OCI-LY7 (cell line): ENCODE results near the gene METTL17. TPM values are rescaled to one million over a fixed set of nuclear protein-coding genes. Genes with fewer than 3 reads are reported as not detected.

Source experiments
- BruUV-seq: library from RNA; stranded (reverse); fragments of 400-500 nt; replicated peaks from 2 replicates; lab custom pipeline; 2021; lab: Mats Ljungman, UMichigan
- CTCF ChIA-PET: fragments of 300-600 bp; sonication (Branson Sonifier 250); formaldehyde crosslinking; loops from one replicate; lab custom pipeline; 2022; ENCODE audit warnings: antibody characterized with exemption; ENCODE audit not compliant: unreplicated experiment; lab: Charles Lee
- POLR2A ChIA-PET: fragments of 300-600 bp; sonication (Branson Sonifier 250); formaldehyde crosslinking; loops from one replicate; lab custom pipeline; 2022; ENCODE audit warnings: antibody characterized with exemption; lab: Charles Lee
- DNase-seq: peaks from one replicate; pipeline ENCODE4 v3.0.0-alpha.2; 2015; ENCODE audit warnings: low spot score
- H2AFZ ChIP-seq: fragments of 200-600 bp; sonication (generic), shearing (Covaris generic); 2 replicates; pipeline ENCODE4 v1.6.1; 2014; ENCODE audit warnings: mild to moderate bottlenecking, antibody characterized with exemption, low read length, moderate library complexity
- H3K27ac ChIP-seq: fragments of 200-600 bp; sonication (generic); 2 replicates; pipeline ENCODE4 v1.5.1; 2014; ENCODE audit warnings: mixed run types, low read depth, mild to moderate bottlenecking, moderate library complexity, low read length, inconsistent platforms; ENCODE audit not compliant: poor library complexity, severe bottlenecking
- H3K36me3 ChIP-seq: fragments of 200-600 bp; sonication (generic); 2 replicates; pipeline ENCODE4 v1.6.1; 2014; ENCODE audit warnings: mild to moderate bottlenecking, antibody characterized with exemption, low read length, moderate library complexity, mixed read lengths; ENCODE audit not compliant: insufficient read depth
- H3K4me1 ChIP-seq: fragments of 200-600 bp; sonication (generic); 2 replicates; pipeline ENCODE4 v1.5.1; 2014; ENCODE audit warnings: mild to moderate bottlenecking, low read length; ENCODE audit not compliant: insufficient read depth, poor library complexity, severe bottlenecking
- H3K4me2 ChIP-seq: fragments of 200-600 bp; sonication (generic); 2 replicates; pipeline ENCODE4 v1.6.1; 2014; ENCODE audit warnings: mild to moderate bottlenecking, low read length
- H3K4me3 ChIP-seq: fragments of 200-600 bp; sonication (generic); 2 replicates; pipeline ENCODE4 v1.5.1; 2014; ENCODE audit warnings: mild to moderate bottlenecking, low read depth, low read length; ENCODE audit not compliant: poor library complexity, severe bottlenecking
- H3K79me2 ChIP-seq: fragments of 200-600 bp; sonication (generic); 2 replicates; pipeline ENCODE4 v1.6.1; 2016; ENCODE audit warnings: low read depth, mild to moderate bottlenecking, low read length, moderate library complexity, mixed read lengths; ENCODE audit not compliant: insufficient read depth
- H3K9me2 ChIP-seq: fragments of 200-600 bp; sonication (generic); 2 replicates; pipeline ENCODE4 v1.6.1; 2016; ENCODE audit warnings: mild to moderate bottlenecking, low read length, mixed read lengths; ENCODE audit not compliant: insufficient read depth
- H3K9me3 ChIP-seq: fragments of 200-600 bp; sonication (generic); 2 replicates; pipeline ENCODE4 v1.6.1; 2014; ENCODE audit warnings: mild to moderate bottlenecking, mixed run types, low read length, mixed read lengths
- H4K20me1 ChIP-seq: fragments of 200-600 bp; sonication (generic); 2 replicates; pipeline ENCODE4 v1.6.1; 2014; ENCODE audit warnings: mild to moderate bottlenecking, antibody characterized with exemption, low read length, moderate library complexity, mixed read lengths; ENCODE audit not compliant: insufficient read depth
- EZH2phosphoT487 ChIP-seq: fragments of 200-600 bp; sonication (generic); IDR thresholded peaks from 2 replicates; pipeline ENCODE4 v1.6.1; 2018; ENCODE audit warnings: low read depth, borderline replicate concordance, mild to moderate bottlenecking, mixed run types, antibody characterized with exemption, low read length, moderate library complexity, mixed read lengths
- intact Hi-C: fragments of 100-400 bp; cut with micrococcal nuclease; formaldehyde crosslinking; loops from one replicate; pipeline ENCODE4 v1.10.0; 2022; ENCODE audit not compliant: unreplicated experiment
- microRNA-seq: library from miRNA; unstranded; fragments of <30 nt; microRNA quantifications from one replicate; pipeline ENCODE4 v1.2.0, GENCODE V29; 2022; ENCODE audit warnings: borderline replicate concordance
- small RNA-seq: library from RNA; depleted of rRNA; stranded (forward); fragments of <200 nt; gene quantifications from one replicate; pipeline ENCODE3, GENCODE V24; 2014
- total RNA-seq, 2 experiments: library from RNA; depleted of rRNA in 1 of 2; stranded (reverse); fragments of >200 nt in 1 of 2; shearing (Covaris generic) in 1 of 2; gene quantifications; 2 replicates each; pipeline ENCODE4 v1.2.3, GENCODE V29; 2014 to 2022
- TF ChIP-seq, protein P1 (sequence below): fragments of 200-600 bp; sonication (generic); conservative IDR thresholded peaks from 2 replicates; pipeline ENCODE4 v1.5.1; 2014; ENCODE audit warnings: mild to moderate bottlenecking, antibody characterized with exemption, low read length, moderate library complexity, mixed read lengths

The METTL17 gene
- total RNA-seq, 2 experiments from 2014 or later = 92.0 to 117 TPM

- Histone ChIP-seq H3K4me2 (no peak overlapping the region), H2AFZ (no peak overlapping the region), H3K9me3 (no peaks in the 10 kb centered on the region), H3K9me2 (no peaks in the 10 kb centered on the region), H3K36me3 (no peaks in the 10 kb centered on the region), H3K4me1 (no peaks in the 10 kb centered on the region), H4K20me1 (no peaks in the 10 kb centered on the region), H3K4me3 (no peak overlapping the region), H3K27ac (no peak overlapping the region), H3K79me2 (no peaks in the 10 kb centered on the region)
- intact Hi-C loops = no loop called here
- TF ChIP-seq, protein P1, sequence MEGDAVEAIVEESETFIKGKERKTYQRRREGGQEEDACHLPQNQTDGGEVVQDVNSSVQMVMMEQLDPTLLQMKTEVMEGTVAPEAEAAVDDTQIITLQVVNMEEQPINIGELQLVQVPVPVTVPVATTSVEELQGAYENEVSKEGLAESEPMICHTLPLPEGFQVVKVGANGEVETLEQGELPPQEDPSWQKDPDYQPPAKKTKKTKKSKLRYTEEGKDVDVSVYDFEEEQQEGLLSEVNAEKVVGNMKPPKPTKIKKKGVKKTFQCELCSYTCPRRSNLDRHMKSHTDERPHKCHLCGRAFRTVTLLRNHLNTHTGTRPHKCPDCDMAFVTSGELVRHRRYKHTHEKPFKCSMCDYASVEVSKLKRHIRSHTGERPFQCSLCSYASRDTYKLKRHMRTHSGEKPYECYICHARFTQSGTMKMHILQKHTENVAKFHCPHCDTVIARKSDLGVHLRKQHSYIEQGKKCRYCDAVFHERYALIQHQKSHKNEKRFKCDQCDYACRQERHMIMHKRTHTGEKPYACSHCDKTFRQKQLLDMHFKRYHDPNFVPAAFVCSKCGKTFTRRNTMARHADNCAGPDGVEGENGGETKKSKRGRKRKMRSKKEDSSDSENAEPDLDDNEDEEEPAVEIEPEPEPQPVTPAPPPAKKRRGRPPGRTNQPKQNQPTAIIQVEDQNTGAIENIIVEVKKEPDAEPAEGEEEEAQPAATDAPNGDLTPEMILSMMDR = no peak
- TF ChIP-seq EZH2phosphoT487 = no peak
- no TSS peak for BruUV-seq
- ChIA-PET POLR2A (interaction anchor here (0.5 to 0.8 kb wide), 4 partner anchors 12 to 177 kb away, joined by 4 to 7 read pairs (median 5); no protein-coding TSS in a partner anchor), CTCF (no interaction called here)
- DNase-seq = no peak
Measured at GRCh38 chr14:21043387-21043973, 53.7 kb downstream of the METTL17 start.

GRCh38 chr14:21043974-21044618 lies 54.3 kb downstream of the METTL17 start:
- no peak overlapping the region for H3K4me3 ChIP-seq
- no peak overlapping the region for H2AFZ ChIP-seq
- H3K36me3 ChIP-seq = no peaks in the 10 kb centered on the region
- ChIA-PET CTCF (no interaction called here), POLR2A (interaction anchor here (0.5 to 0.8 kb wide), 3 partner anchors 66 to 177 kb away, joined by 4 to 7 read pairs (median 6); no protein-coding TSS in a partner anchor)
- H3K4me2 ChIP-seq = no peak overlapping the region
- H3K4me1 ChIP-seq = no peaks in the 10 kb centered on the region
- TF ChIP-seq EZH2phosphoT487 = no peak
- TF ChIP-seq, protein P1 = no peak
- no peak for DNase-seq
- no peaks in the 10 kb centered on the region for H3K79me2 ChIP-seq
- intact Hi-C loops = no loop called here
- H3K9me3 ChIP-seq = no peaks in the 10 kb centered on the region
- H4K20me1 ChIP-seq = no peaks in the 10 kb centered on the region
- no peaks in the 10 kb centered on the region for H3K9me2 ChIP-seq
- H3K27ac ChIP-seq = no peak overlapping the region
- no TSS peak for BruUV-seq

Small RNAs within 50 kb of the gene (microRNA-seq; reads per million reads assigned to microRNA genes)
- gene MIR6717 = not detected

Small RNAs within 50 kb of the gene (small RNA-seq; reads per million reads assigned to genes)
- not detected for gene RN7SL189P

Other genes starting within 250 kb of the METTL17 start
- not detected in 2 replicates for gene EDDM3A, start 244.1 kb upstream of the METTL17 start, total RNA-seq (2014; rRNA removed; shearing (Covaris generic))
- gene EDDM3A, start 244.1 kb upstream of the METTL17 start, total RNA-seq (2022) = not detected in 2 replicates
- gene EDDM3B, start 221.6 kb upstream of the METTL17 start, total RNA-seq (2014; rRNA removed; shearing (Covaris generic)) = not detected in 2 replicates
- not detected in 2 replicates for gene EDDM3B, start 221.6 kb upstream of the METTL17 start, total RNA-seq (2022)
- 0.33 and 2.9 TPM in 2 replicates for gene RNASE6, start 208.7 kb upstream of the METTL17 start, total RNA-seq (2014; rRNA removed; shearing (Covaris generic))
- 1.2 and 1.7 TPM in 2 replicates for gene RNASE6, start 208.7 kb upstream of the METTL17 start, total RNA-seq (2022)
- gene RNASE1, start 187.1 kb upstream of the METTL17 start, total RNA-seq (2014; rRNA removed; shearing (Covaris generic)) = not detected in 2 replicates
- not detected in 2 replicates for gene RNASE1, start 187.1 kb upstream of the METTL17 start, total RNA-seq (2022)
- not detected in 2 replicates for gene RNASE3, start 98.6 kb upstream of the METTL17 start, total RNA-seq (2014; rRNA removed; shearing (Covaris generic))
- gene RNASE3, start 98.6 kb upstream of the METTL17 start, total RNA-seq (2022) = not detected in 2 replicates
- gene RNASE2, start 34.5 kb upstream of the METTL17 start, total RNA-seq (2014; rRNA removed; shearing (Covaris generic)) = not detected in 2 replicates
- not detected in 2 replicates for gene RNASE2, start 34.5 kb upstream of the METTL17 start, total RNA-seq (2022)
- gene SLC39A2, start 9.3 kb downstream of the METTL17 start, total RNA-seq (2014; rRNA removed; shearing (Covaris generic)) = 0.28 and 1.2 TPM in 2 replicates
- gene SLC39A2, start 9.3 kb downstream of the METTL17 start, total RNA-seq (2022) = 0.23 TPM in 1 of 2 replicates, not detected in the other
- gene NDRG2, start 35.1 kb downstream of the METTL17 start, total RNA-seq (2014; rRNA removed; shearing (Covaris generic)) = not detected in 2 replicates
- gene NDRG2, start 35.1 kb downstream of the METTL17 start, total RNA-seq (2022) = not detected in 2 replicates
- not detected in 2 replicates for gene TPPP2, start 40.2 kb downstream of the METTL17 start, total RNA-seq (2014; rRNA removed; shearing (Covaris generic))
- gene TPPP2, start 40.2 kb downstream of the METTL17 start, total RNA-seq (2022) = not detected in 2 replicates
- not detected in 2 replicates for gene RNASE13, start 44.8 kb downstream of the METTL17 start, total RNA-seq (2014; rRNA removed; shearing (Covaris generic))
- not detected in 2 replicates for gene RNASE13, start 44.8 kb downstream of the METTL17 start, total RNA-seq (2022)
- not detected in 2 replicates for gene RNASE7, start 52.4 kb downstream of the METTL17 start, total RNA-seq (2014; rRNA removed; shearing (Covaris generic))
- gene RNASE7, start 52.4 kb downstream of the METTL17 start, total RNA-seq (2022) = not detected in 2 replicates
- not detected in 2 replicates for gene RNASE8, start 67.8 kb downstream of the METTL17 start, total RNA-seq (2014; rRNA removed; shearing (Covaris generic))
- not detected in 2 replicates for gene RNASE8, start 67.8 kb downstream of the METTL17 start, total RNA-seq (2022)
- gene ARHGEF40, start 80.3 kb downstream of the METTL17 start, total RNA-seq (2014; rRNA removed; shearing (Covaris generic)) = 1.3 and 4.3 TPM in 2 replicates
- 2.0 TPM in 2 replicates for gene ARHGEF40, start 80.3 kb downstream of the METTL17 start, total RNA-seq (2022)
- gene ZNF219, start 108.7 kb downstream of the METTL17 start, total RNA-seq (2014; rRNA removed; shearing (Covaris generic)) = 5.2 and 9.8 TPM in 2 replicates
- gene ZNF219, start 108.7 kb downstream of the METTL17 start, total RNA-seq (2022) = 13.2 and 15.5 TPM in 2 replicates
- 1.2 TPM in 1 of 2 replicates, not detected in the other for gene TMEM253, start 111.1 kb downstream of the METTL17 start, total RNA-seq (2014; rRNA removed; shearing (Covaris generic))
- gene TMEM253, start 111.1 kb downstream of the METTL17 start, total RNA-seq (2022) = 0.88 and 0.89 TPM in 2 replicates
- gene OR5AU1, start 166.1 kb downstream of the METTL17 start, total RNA-seq (2014; rRNA removed; shearing (Covaris generic)) = not detected in 2 replicates
- gene OR5AU1, start 166.1 kb downstream of the METTL17 start, total RNA-seq (2022) = not detected in 2 replicates